Panc1 (cell line): ENCODE measurements around the gene PPTC7. TPM values are rescaled to one million over a fixed set of nuclear protein-coding genes. Genes with fewer than 3 reads are reported as not detected.

Experiments
- ATAC-seq: fragments of 200-7000 bp; cut with Tn5 transposase; 2 replicates; pipeline ENCODE4 v1.9.1; 2020; ENCODE audit warnings: mild to moderate bottlenecking, moderate library complexity
- BruUV-seq: library from RNA; stranded (reverse); fragments of 400-500 nt; replicated peaks from 2 replicates; lab custom pipeline; 2021; lab: Mats Ljungman, UMichigan
- CTCF ChIA-PET: fragments of 300-600 bp; sonication (Branson Sonifier 250); formaldehyde crosslinking; loops from one replicate; lab custom pipeline; 2022; ENCODE audit warnings: antibody characterized with exemption; lab: Charles Lee
- POLR2A ChIA-PET: fragments of 300-600 bp; sonication (Branson Sonifier 250); formaldehyde crosslinking; loops from one replicate; lab custom pipeline; 2022; ENCODE audit warnings: antibody characterized with exemption; lab: Charles Lee
- DNase-seq: peaks from one replicate; pipeline ENCODE4 v3.0.0-alpha.2; 2010; ENCODE audit warnings: low read depth, low spot score
- H3K27ac ChIP-seq: 2 replicates; pipeline ENCODE4 v1.5.1; 2011; ENCODE audit warnings: mild to moderate bottlenecking, low read length, inconsistent platforms
- H3K27me3 ChIP-seq: fragments of 200-500 bp; sonication (Bioruptor generic); 2 replicates; pipeline ENCODE4 v1.6.0; 2014; ENCODE audit warnings: low read length, inconsistent platforms; ENCODE audit not compliant: control insufficient read depth, insufficient read depth
- H3K36me3 ChIP-seq: fragments of 200-500 bp; sonication (Bioruptor generic); 2 replicates; pipeline ENCODE4 v1.5.1; 2014; ENCODE audit warnings: inconsistent platforms, mild to moderate bottlenecking, low read length, moderate library complexity; ENCODE audit not compliant: control insufficient read depth, insufficient read depth
- H3K4me1 ChIP-seq: 2 replicates; pipeline ENCODE4 v1.5.1; 2011; ENCODE audit warnings: inconsistent platforms, mild to moderate bottlenecking, low read length, moderate library complexity; ENCODE audit not compliant: control insufficient read depth, insufficient read depth
- H3K4me3 ChIP-seq, 2 experiments: 2 replicates each; pipeline ENCODE4 v1.5.1; 2011 to 2012; ENCODE audit warnings: low read depth in 2 of 2, low read length in 2 of 2, mild to moderate bottlenecking in 2 of 2, inconsistent platforms in 1 of 2, moderate library complexity in 1 of 2
- H3K9me3 ChIP-seq: fragments of 200-500 bp; sonication (Bioruptor generic); 2 replicates; pipeline ENCODE4 v1.5.1; 2014; ENCODE audit warnings: low read depth, mild to moderate bottlenecking, inconsistent platforms, low read length, moderate library complexity; ENCODE audit not compliant: control insufficient read depth, insufficient read depth
- CTCF ChIP-seq: fragments of 450-650 bp; IDR thresholded peaks from 2 replicates; pipeline ENCODE4 v1.5.1; 2017; ENCODE audit warnings: mild to moderate bottlenecking
- POLR2AphosphoS5 ChIP-seq: IDR thresholded peaks from 2 replicates; pipeline ENCODE4 v1.6.1; 2012; ENCODE audit warnings: mild to moderate bottlenecking, low read depth, low read length, moderate library complexity
- REST ChIP-seq, 2 experiments: IDR thresholded peaks; 2 replicates each; pipeline ENCODE4 v1.6.1; 2011 to 2012; ENCODE audit warnings: low read depth in 2 of 2, control low read depth in 1 of 2, low read length in 1 of 2, mild to moderate bottlenecking in 1 of 2, moderate library complexity in 1 of 2; ENCODE audit not compliant: insufficient read depth in 1 of 2
- SIN3A ChIP-seq: IDR thresholded peaks from 2 replicates; pipeline ENCODE4 v1.6.1; 2012; ENCODE audit warnings: low read depth, mild to moderate bottlenecking, low read length, moderate library complexity, borderline replicate concordance; ENCODE audit not compliant: insufficient read depth
- TCF7L2 ChIP-seq: IDR thresholded peaks from 2 replicates; pipeline ENCODE4 v1.6.1; 2011; ENCODE audit warnings: mild to moderate bottlenecking, low read depth, low read length, inconsistent platforms
- in situ Hi-C: cut with HindIII; loops from 2 replicates; pipeline ENCODE4 v1.10.0; 2016; ENCODE audit warnings: low sequenced_read_pairs, low pct_unique_long_range_greater_than_20kb
- intact Hi-C: fragments of 100-400 bp; cut with micrococcal nuclease; formaldehyde crosslinking; loops from one replicate; pipeline ENCODE4 v1.10.0; 2022; ENCODE audit not compliant: unreplicated experiment
- total RNA-seq: library from RNA; stranded (reverse); gene quantifications from one replicate; pipeline ENCODE4 v1.2.1, GENCODE V29; 2021; ENCODE audit not compliant: unreplicated experiment

Gene PPTC7
- total RNA-seq, 1 experiment from 2014 or later, result 18.4 TPM

- peaks cover 16% of the 10 kb centered on the region; the same call in 1 of the 2 replicates for H3K4me1 ChIP-seq
- DNase-seq (no peak), ATAC-seq (no peak)
- H3K4me3 ChIP-seq, result no peak overlapping the region
- no peak overlapping the region for H3K27ac ChIP-seq
- in situ Hi-C loops (no loop called here), intact Hi-C loops (no loop called here)
- no peaks in the 10 kb centered on the region for H3K27me3 ChIP-seq
- no TSS peak for BruUV-seq
- POLR2A ChIA-PET, result no interaction called here
- no peak for TF ChIP-seq POLR2AphosphoS5
- no peak for TF ChIP-seq REST (IDR thresholded peaks at IDR 0.05; ENCODE audit: insufficient read depth in 1 of 2, low read depth in 2 of 2, low read length in 1 of 2)
- no peak for TF ChIP-seq CTCF
- TF ChIP-seq SIN3A, result no peak
- TF ChIP-seq TCF7L2, result no peak
- CTCF ChIA-PET, result no interaction called here
- no peaks in the 10 kb centered on the region for H3K36me3 ChIP-seq
- no peaks in the 10 kb centered on the region for H3K9me3 ChIP-seq
Observed at GRCh38 chr12:110561471-110562201, 21.5 kb downstream of the PPTC7 start.

GRCh38 chr12:110560946-110561345, 22.2 kb downstream of the PPTC7 start:
- POLR2A ChIA-PET, result no interaction called here
- no TSS peak for BruUV-seq
- no peak for TF ChIP-seq TCF7L2
- TF ChIP-seq REST (IDR thresholded peaks at IDR 0.05; ENCODE audit: insufficient read depth in 1 of 2, low read depth in 2 of 2, low read length in 1 of 2), result no peak
- no peak for TF ChIP-seq CTCF
- no peak for TF ChIP-seq POLR2AphosphoS5
- no peak for TF ChIP-seq SIN3A

More at GRCh38 chr12:110560946-110561345, 22.2 kb downstream of the PPTC7 start:
- ATAC-seq (no peak), DNase-seq (no peak)
- Histone ChIP-seq H3K4me3 (no peak overlapping the region), H3K9me3 (no peaks in the 10 kb centered on the region), H3K36me3 (no peaks in the 10 kb centered on the region), H3K27ac (no peak overlapping the region), H3K4me1 (peaks cover 10% of the 10 kb centered on the region; the same call in 1 of the 2 replicates), H3K27me3 (no peaks in the 10 kb centered on the region)
- CTCF ChIA-PET, result no interaction called here
- in situ Hi-C loops, result no loop called here
- intact Hi-C loops, result no loop called here
